ENCODE data around the gene CRISPLD2.
"Not testable (repeated sequence)": the region's sequence is repeated elsewhere in the genome, so short reads cannot be mapped to it uniquely, and the experiment has no call there.

DNA sequence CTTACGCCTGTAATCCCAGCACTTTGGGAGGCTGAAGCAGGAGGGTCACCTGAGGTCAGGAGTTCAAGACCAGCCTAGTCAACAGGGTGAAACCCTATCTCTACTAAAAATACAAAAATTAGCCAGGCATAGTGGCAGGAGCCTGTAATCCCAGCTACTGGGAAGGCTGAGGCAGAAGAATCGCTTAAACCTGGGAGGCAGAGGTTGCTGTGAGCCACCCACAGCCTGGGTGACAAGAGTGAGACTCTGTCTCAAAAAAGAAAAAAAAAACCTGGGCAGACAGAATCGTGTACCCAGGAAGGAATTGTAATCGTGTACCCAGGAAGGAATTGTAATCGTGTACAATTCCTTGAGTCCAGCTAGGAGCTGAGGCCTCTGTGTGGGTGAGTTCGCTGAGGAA lies 118.8 kb downstream of the CRISPLD2 start:
- TF ChIP-seq, protein P1, sequence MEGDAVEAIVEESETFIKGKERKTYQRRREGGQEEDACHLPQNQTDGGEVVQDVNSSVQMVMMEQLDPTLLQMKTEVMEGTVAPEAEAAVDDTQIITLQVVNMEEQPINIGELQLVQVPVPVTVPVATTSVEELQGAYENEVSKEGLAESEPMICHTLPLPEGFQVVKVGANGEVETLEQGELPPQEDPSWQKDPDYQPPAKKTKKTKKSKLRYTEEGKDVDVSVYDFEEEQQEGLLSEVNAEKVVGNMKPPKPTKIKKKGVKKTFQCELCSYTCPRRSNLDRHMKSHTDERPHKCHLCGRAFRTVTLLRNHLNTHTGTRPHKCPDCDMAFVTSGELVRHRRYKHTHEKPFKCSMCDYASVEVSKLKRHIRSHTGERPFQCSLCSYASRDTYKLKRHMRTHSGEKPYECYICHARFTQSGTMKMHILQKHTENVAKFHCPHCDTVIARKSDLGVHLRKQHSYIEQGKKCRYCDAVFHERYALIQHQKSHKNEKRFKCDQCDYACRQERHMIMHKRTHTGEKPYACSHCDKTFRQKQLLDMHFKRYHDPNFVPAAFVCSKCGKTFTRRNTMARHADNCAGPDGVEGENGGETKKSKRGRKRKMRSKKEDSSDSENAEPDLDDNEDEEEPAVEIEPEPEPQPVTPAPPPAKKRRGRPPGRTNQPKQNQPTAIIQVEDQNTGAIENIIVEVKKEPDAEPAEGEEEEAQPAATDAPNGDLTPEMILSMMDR (IDR thresholded peaks at IDR 0.05): not testable (repeated sequence)
- not testable (repeated sequence) for TF ChIP-seq POLR2A (IDR thresholded peaks at IDR 0.05)

Measured in body of pancreas (tissue), 4 donors.